Neutrophil (primary cell): ENCODE measurements around the gene ETFB.

Source experiments
- H3K27ac ChIP-seq: fragments of 200-600 bp; sonication (generic); 2 replicates; pipeline ENCODE4 v1.5.1; 2016; ENCODE audit warnings: mild to moderate bottlenecking, moderate library complexity
- H3K27me3 ChIP-seq: fragments of 200-600 bp; sonication (generic); 2 replicates; pipeline ENCODE4 v1.6.0; 2016; ENCODE audit warnings: mild to moderate bottlenecking
- H3K36me3 ChIP-seq: fragments of 200-600 bp; sonication (generic); 2 replicates; pipeline ENCODE4 v1.5.1; 2017
- H3K4me1 ChIP-seq, 2 experiments: fragments of 200-600 bp in 1 of 2; sonication (generic) in 1 of 2; 1 replicate in 1 of 2; 2 replicates in 1 of 2; pipeline versions ENCODE4 v1.5.1 to v1.6.1; 2013 to 2016; ENCODE audit warnings: low read depth in 1 of 2, low read length in 1 of 2, mild to moderate bottlenecking in 1 of 2, moderate library complexity in 1 of 2; ENCODE audit not compliant: control insufficient read depth in 1 of 2, insufficient read depth in 1 of 2
- H3K4me3 ChIP-seq, 2 experiments: fragments of 200-600 bp in 1 of 2; sonication (generic) in 1 of 2; 1 replicate in 1 of 2; 2 replicates in 1 of 2; pipeline ENCODE4 v1.5.1; 2013 to 2016; ENCODE audit warnings: low read depth in 1 of 2, low read length in 1 of 2, mild to moderate bottlenecking in 1 of 2, moderate library complexity in 1 of 2
- H3K9me3 ChIP-seq: fragments of 200-600 bp; sonication (generic); 2 replicates; pipeline ENCODE4 v1.5.1; 2016
- CTCF ChIP-seq: fragments of 200-600 bp; sonication (generic); IDR thresholded peaks from 2 replicates; pipeline ENCODE4 v1.5.1; 2016; ENCODE audit warnings: antibody characterized with exemption

Gene ETFB

GRCh38 chr19:51367255-51367564, 1.0 kb upstream of the ETFB start:
- peak overlapping the region; percentile 90 to 96 for H3K4me3 ChIP-seq
- TF ChIP-seq CTCF, result no peak
- H3K27ac ChIP-seq, result peak overlapping the region; percentile 86
- H3K27me3 ChIP-seq, result no peaks in the 10 kb centered on the region
- peaks cover 59 to 68% of the 10 kb centered on the region in 2 experiments for H3K4me1 ChIP-seq
- no peaks in the 10 kb centered on the region for H3K9me3 ChIP-seq
- H3K36me3 ChIP-seq, result no peaks in the 10 kb centered on the region

- Histone ChIP-seq H3K27me3 (no peaks in the 10 kb centered on the region), H3K27ac (peak overlapping the region; percentile 86), H3K4me3 (peak overlapping the region; percentile 90 to 96), H3K4me1 (peaks cover 53 to 62% of the 10 kb centered on the region in 2 experiments), H3K9me3 (no peaks in the 10 kb centered on the region), H3K36me3 (no peaks in the 10 kb centered on the region)
- no peak for TF ChIP-seq CTCF
Observed at GRCh38 chr19:51366389-51367254, 434 bp upstream of the ETFB start.

- Histone ChIP-seq H3K27me3 (no peaks in the 10 kb centered on the region), H3K27ac (peak overlapping the region; percentile 86), H3K4me1 (peaks cover 41 to 49% of the 10 kb centered on the region in 2 experiments), H3K9me3 (no peaks in the 10 kb centered on the region), H3K4me3 (peak overlapping the region; percentile 90 to 96), H3K36me3 (no peaks in the 10 kb centered on the region)
- no peak for TF ChIP-seq CTCF
Observed at GRCh38 chr19:51365211-51365964, 800 bp downstream of the ETFB start.

GRCh38 chr19:51364200-51365106, 1.7 kb downstream of the ETFB start:
- Histone ChIP-seq H3K27ac (no peak overlapping the region), H3K27me3 (no peaks in the 10 kb centered on the region), H3K36me3 (no peaks in the 10 kb centered on the region), H3K9me3 (no peaks in the 10 kb centered on the region), H3K4me1 (peaks cover 36 to 40% of the 10 kb centered on the region in 2 experiments), H3K4me3 (no peak overlapping the region)
- TF ChIP-seq CTCF, result no peak

- no peaks in the 10 kb centered on the region for H3K36me3 ChIP-seq
- H3K27me3 ChIP-seq, result no peaks in the 10 kb centered on the region
- H3K4me3 ChIP-seq, result no peak overlapping the region
- H3K9me3 ChIP-seq, result no peaks in the 10 kb centered on the region
- no peak overlapping the region for H3K27ac ChIP-seq
- no peak for TF ChIP-seq CTCF
- H3K4me1 ChIP-seq, result peaks cover 10 to 15% of the 10 kb centered on the region in 2 experiments
Observed at GRCh38 chr19:51361239-51361638, 4.9 kb downstream of the ETFB start.
